GM12873 (cell line): ENCODE data around the gene EVX2.

Experiments
- CTCF ChIP-seq: IDR thresholded peaks from 2 replicates; pipeline ENCODE4 v1.5.1; 2012; ENCODE audit warnings: low read depth, mild to moderate bottlenecking, moderate library complexity, low read length, control low read depth; ENCODE audit not compliant: insufficient read depth; ENCODE audit errors: missing control alignments

The EVX2 gene

DNA sequence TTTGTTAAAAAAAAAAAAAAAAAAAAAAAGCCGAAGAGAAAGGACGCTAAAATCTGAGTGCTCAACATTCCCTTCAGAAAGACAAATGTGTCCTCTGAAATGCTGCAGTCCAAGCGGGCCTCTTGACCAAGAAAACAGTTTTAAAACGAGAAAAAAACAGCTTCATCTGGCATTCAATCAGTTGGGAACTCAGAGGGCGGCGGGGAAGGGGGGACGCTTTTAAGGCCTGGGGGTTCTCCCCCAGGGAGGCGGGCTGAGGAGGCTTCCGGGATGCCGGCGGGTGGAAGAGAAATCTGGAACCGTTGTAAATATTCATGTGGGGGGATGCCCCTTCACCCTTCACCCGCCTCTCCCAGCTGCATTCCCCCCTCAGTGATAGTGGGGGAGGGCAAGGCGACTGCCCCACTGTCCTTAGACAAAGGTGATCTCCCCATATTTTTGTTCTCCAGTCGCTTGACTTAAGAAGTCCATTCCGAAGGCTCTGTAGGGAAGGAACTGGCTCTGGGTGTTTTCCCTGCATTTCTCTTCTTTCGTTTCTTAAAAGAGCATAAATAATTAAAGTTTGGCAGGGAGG, 20.1 kb upstream of the EVX2 start:
- TF ChIP-seq CTCF = no peak

- no peak for TF ChIP-seq CTCF
Observed at GRCh38 chr2:176103194-176103593, 19.4 kb upstream of the EVX2 start.

- TF ChIP-seq CTCF = no peak
Observed at GRCh38 chr2:176102309-176102866, 18.6 kb upstream of the EVX2 start.

DNA sequence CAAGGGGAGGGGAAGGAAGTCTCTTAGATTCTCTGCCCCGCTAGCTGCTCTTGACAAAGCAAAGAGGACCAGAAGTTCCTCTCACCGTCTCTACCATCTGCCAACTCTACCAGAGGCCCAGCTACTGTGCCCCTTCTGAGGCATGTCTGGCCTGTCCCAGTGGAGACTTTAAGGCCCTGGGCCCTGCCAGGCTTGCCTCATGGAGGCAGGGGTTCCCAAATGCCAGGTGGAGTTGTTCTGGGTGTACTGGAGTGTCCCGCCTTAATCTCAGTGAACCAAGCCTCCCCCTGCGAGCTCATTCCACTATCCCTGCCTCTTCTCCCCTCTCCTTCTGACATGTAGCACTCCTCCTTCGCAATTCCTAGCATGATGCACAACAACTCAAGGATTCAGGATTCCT, 18.1 kb upstream of the EVX2 start:
- no peak for TF ChIP-seq CTCF

DNA sequence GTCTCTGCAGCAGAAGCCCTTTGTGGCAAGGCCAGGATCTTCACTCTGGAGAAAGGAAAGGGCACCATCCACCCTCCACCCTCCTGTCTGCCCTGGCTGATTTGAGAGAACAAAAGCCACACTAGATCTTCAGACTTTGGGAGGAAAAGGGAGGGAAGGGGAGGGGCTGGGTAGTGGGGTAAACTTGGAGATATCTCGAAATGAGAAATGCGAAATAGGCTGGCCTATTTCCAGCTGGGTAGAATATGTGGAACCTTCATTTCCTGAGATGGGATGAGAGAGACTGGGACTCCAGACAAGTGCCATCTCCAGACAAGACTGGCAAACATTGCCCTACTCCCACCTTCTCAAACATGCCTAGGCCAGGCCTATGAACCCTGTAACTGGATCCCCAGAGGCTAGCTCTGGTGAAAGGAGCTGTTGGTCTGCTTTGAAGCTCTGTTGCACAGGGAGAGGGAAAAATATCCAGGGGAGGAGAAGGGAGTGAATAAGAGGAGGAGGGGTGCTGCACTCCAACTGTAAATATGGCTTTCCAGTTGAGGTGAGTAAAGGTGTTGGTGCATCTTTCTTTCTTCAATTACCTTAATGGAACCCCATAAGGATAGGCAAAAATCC, 17.6 kb upstream of the EVX2 start:
- no peak for TF ChIP-seq CTCF

GRCh38 chr2:176100547-176101140, 16.9 kb upstream of the EVX2 start:
- TF ChIP-seq CTCF = no peak

DNA sequence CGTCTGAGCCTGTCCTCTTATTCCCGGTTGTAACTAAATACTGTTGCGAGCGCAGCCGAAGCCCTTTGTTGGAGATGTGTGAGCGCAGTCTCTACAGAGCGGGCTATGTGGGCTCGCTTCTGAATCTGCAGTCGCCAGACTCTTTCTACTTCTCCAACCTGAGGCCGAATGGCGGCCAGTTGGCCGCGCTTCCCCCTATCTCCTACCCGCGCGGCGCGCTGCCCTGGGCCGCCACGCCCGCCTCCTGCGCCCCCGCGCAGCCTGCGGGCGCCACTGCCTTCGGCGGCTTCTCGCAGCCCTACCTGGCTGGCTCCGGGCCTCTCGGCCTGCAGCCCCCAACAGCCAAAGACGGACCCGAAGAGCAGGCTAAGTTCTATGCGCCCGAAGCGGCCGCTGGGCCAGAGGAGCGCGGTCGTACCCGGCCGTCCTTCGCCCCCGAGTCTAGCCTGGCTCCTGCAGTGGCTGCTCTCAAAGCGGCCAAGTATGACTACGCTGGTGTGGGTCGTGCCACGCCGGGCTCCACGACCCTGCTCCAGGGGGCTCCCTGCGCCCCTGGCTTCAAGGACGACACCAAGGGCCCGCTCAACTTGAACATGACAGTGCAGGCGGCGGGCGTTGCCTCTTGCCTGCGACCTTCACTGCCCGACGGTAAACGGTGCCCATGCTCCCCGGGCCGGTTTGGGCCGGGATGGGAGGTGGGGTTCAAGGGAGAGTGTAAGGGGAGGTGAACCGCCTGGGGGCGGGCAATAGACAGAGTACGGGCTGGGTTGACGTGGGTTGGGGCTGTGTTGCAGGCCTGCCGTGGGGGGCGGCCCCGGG, 16.2 kb upstream of the EVX2 start, which contains the start of gene HOXD12:
TSS of gene HOXD12 (plus strand) at position 68 of the 819 bp plus-strand sequence. CDS start at position 75, 7 bp downstream.
- no peak for TF ChIP-seq CTCF
